ENCODE data around the gene SLK.

The SLK gene

GRCh38 chr10:104053201-104053600, 86.3 kb downstream of the SLK start:
- no peaks in the 10 kb centered on the region for H3K79me2 ChIP-seq (ENCODE audit: insufficient read depth, low read length)
- H3K27me3 ChIP-seq (ENCODE audit: insufficient read depth, low read length, poor library complexity, severe bottlenecking): no peaks in the 10 kb centered on the region
- no peak overlapping the region for H3K4me3 ChIP-seq (ENCODE audit: low read length, poor library complexity, severe bottlenecking)
- H4K20me1 ChIP-seq (ENCODE audit: insufficient read depth, low read length, poor library complexity, severe bottlenecking): no peaks in the 10 kb centered on the region
- H3K9ac ChIP-seq (ENCODE audit: low read depth, low read length, poor library complexity, severe bottlenecking): no peak overlapping the region
- H3K4me2 ChIP-seq (ENCODE audit: low read depth, low read length, poor library complexity, severe bottlenecking): no peak overlapping the region
- no peaks in the 10 kb centered on the region for H3K9me2 ChIP-seq (replicated peaks; ENCODE audit: low read depth, low read length)
- no peaks in the 10 kb centered on the region for H3K36me3 ChIP-seq (ENCODE audit: insufficient read depth, low read length)
- no peak overlapping the region for H2AFZ ChIP-seq (ENCODE audit: low read length)
- no peaks in the 10 kb centered on the region for H3K9me3 ChIP-seq (ENCODE audit: insufficient read depth, low read depth, low read length)
- no peaks in the 10 kb centered on the region for H3F3A ChIP-seq (ENCODE audit: low read depth)
- TF ChIP-seq CTCF (conservative IDR thresholded peaks at IDR 0.05; ENCODE audit: low read length): no peak
- no peak for TF ChIP-seq EZH2phosphoT487 (IDR thresholded peaks at IDR 0.05; ENCODE audit: borderline replicate concordance)
- H3K4me1 ChIP-seq (ENCODE audit: insufficient read depth, low read length, poor library complexity, severe bottlenecking): no peaks in the 10 kb centered on the region

- Histone ChIP-seq H3K4me2 (ENCODE audit: low read depth, low read length, poor library complexity, severe bottlenecking) (no peak overlapping the region), H3K4me3 (ENCODE audit: low read length, poor library complexity, severe bottlenecking) (no peak overlapping the region), H2AFZ (ENCODE audit: low read length) (no peak overlapping the region), H3K27me3 (ENCODE audit: insufficient read depth, low read length, poor library complexity, severe bottlenecking) (no peaks in the 10 kb centered on the region), H3K79me2 (ENCODE audit: insufficient read depth, low read length) (no peaks in the 10 kb centered on the region), H3K9me2 (replicated peaks; ENCODE audit: low read depth, low read length) (no peaks in the 10 kb centered on the region), H3K36me3 (ENCODE audit: insufficient read depth, low read length) (no peaks in the 10 kb centered on the region), H3F3A (ENCODE audit: low read depth) (no peaks in the 10 kb centered on the region), H4K20me1 (ENCODE audit: insufficient read depth, low read length, poor library complexity, severe bottlenecking) (no peaks in the 10 kb centered on the region), H3K4me1 (ENCODE audit: insufficient read depth, low read length, poor library complexity, severe bottlenecking) (no peaks in the 10 kb centered on the region), H3K9me3 (ENCODE audit: insufficient read depth, low read depth, low read length) (no peaks in the 10 kb centered on the region), H3K9ac (ENCODE audit: low read depth, low read length, poor library complexity, severe bottlenecking) (no peak overlapping the region)
- no peak for TF ChIP-seq EZH2phosphoT487 (IDR thresholded peaks at IDR 0.05; ENCODE audit: borderline replicate concordance)
- TF ChIP-seq CTCF (conservative IDR thresholded peaks at IDR 0.05; ENCODE audit: low read length): no peak
Observed at GRCh38 chr10:104054430-104054829, 87.5 kb downstream of the SLK start.

GRCh38 chr10:104056619-104057273, 89.8 kb downstream of the SLK start:
- no peaks in the 10 kb centered on the region for H3K79me2 ChIP-seq (ENCODE audit: insufficient read depth, low read length)
- H3F3A ChIP-seq (ENCODE audit: low read depth): no peaks in the 10 kb centered on the region
- H3K27me3 ChIP-seq (ENCODE audit: insufficient read depth, low read length, poor library complexity, severe bottlenecking): no peaks in the 10 kb centered on the region
- no peak for TF ChIP-seq EZH2phosphoT487 (IDR thresholded peaks at IDR 0.05; ENCODE audit: borderline replicate concordance)
- TF ChIP-seq CTCF (conservative IDR thresholded peaks at IDR 0.05; ENCODE audit: low read length): no peak
- H3K4me1 ChIP-seq (ENCODE audit: insufficient read depth, low read length, poor library complexity, severe bottlenecking): no peaks in the 10 kb centered on the region
- no peak overlapping the region for H2AFZ ChIP-seq (ENCODE audit: low read length)
- no peak overlapping the region for H3K4me2 ChIP-seq (ENCODE audit: low read depth, low read length, poor library complexity, severe bottlenecking)
- no peaks in the 10 kb centered on the region for H3K36me3 ChIP-seq (ENCODE audit: insufficient read depth, low read length)
- H4K20me1 ChIP-seq (ENCODE audit: insufficient read depth, low read length, poor library complexity, severe bottlenecking): no peaks in the 10 kb centered on the region
- H3K9ac ChIP-seq (ENCODE audit: low read depth, low read length, poor library complexity, severe bottlenecking): no peak overlapping the region
- no peak overlapping the region for H3K4me3 ChIP-seq (ENCODE audit: low read length, poor library complexity, severe bottlenecking)
- no peaks in the 10 kb centered on the region for H3K9me3 ChIP-seq (ENCODE audit: insufficient read depth, low read depth, low read length)
- H3K9me2 ChIP-seq (replicated peaks; ENCODE audit: low read depth, low read length): no peaks in the 10 kb centered on the region
